ENCODE data around the gene UBASH3A.
A peak's percentile ranks its signal among the peaks of the same experiment; 100 is the strongest.

Gene UBASH3A

DNA sequence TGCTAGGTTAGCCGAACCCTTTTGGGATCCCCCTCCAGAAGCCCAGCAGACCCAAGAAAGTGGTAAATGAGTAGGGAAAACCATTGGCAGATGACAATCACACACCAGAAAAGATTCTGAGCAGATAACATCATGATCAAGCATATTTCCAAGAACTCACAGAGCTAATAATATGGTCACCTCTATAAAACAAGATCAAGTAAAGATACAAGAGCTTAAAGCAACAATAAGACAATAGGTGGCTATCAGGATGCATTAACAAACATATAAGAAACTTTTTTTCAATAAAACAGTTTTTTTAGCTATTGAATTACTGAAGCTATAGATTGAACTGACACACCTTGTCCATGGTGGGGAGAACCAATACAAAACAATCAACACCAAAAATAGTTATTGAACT is 29.0 kb downstream of the UBASH3A start:
- no peak for DNase-seq

DNA sequence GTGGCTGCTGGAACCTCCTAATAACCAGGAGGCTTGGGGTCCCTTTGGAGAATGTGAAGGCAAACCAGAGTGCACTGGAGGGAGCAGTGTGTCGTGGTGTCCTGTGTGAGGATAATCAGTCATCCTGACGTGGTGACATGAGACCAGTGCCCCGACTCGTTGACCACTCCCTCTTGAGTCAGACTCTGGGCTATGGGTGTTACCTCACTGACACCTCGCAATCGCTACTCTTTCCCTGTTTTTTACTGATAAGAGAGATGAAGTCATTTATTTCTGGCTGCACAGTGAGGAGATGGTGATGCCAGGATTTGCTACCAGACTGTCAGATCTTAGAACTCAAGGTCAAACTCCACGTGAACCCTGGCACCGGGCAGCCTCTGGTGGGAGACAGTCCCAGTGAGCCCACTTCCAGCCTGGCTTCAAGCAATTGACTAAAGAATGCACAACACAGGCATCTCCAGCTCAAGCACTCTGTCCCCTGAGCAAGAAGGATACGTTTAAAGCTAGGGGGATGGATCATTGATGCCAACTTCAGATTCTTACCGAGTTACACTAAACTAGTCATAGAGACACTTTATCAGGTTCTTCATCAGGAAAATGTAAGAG is 30.3 kb downstream of the UBASH3A start:
- no peak for DNase-seq

DNA sequence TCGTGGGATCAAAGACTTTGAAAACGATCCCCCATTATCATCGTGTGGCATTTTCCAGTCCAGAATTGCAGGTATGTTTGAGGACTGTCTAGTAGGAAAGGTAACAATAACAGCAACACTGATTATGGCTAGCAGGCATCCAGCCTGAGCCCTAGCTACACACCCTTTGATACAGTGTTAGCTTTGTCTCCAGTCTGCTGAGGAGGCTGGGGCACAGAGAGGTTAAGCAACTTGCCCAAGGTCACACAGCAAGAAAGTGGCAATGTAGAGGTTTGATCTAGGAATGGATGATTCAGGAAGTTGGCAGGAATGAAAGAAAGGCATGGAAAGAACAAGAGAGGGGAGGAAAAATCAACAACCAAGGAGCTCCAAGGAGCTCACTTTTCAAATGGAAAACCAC is 31.2 kb downstream of the UBASH3A start:
- DNase-seq, result no peak

DNA sequence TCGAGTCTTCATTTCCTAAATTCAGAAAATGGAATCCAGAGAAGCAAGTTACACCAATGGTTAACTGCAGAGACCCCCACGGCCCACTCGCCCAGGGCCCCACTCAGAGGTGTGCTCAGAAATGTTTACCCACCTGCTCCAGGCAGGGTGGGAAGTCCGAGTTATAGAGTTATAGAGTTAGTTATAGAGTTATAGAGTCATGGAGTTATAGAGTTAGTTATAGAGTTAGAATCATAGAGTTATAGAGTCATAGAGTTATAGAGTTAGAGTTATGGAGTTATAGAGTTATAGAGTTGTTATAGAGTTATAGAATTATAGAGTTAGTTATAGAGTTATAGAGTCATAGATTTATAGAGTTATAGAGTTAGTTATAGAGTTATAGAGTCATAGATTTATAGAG is 31.7 kb downstream of the UBASH3A start:
- DNase-seq, result no peak

- no peak for DNase-seq
Measured at GRCh38 chr21:42435833-42436232, 32.1 kb downstream of the UBASH3A start.

GRCh38 chr21:42436914-42437313 is 33.2 kb downstream of the UBASH3A start:
- DNase-seq, result no peak

DNA sequence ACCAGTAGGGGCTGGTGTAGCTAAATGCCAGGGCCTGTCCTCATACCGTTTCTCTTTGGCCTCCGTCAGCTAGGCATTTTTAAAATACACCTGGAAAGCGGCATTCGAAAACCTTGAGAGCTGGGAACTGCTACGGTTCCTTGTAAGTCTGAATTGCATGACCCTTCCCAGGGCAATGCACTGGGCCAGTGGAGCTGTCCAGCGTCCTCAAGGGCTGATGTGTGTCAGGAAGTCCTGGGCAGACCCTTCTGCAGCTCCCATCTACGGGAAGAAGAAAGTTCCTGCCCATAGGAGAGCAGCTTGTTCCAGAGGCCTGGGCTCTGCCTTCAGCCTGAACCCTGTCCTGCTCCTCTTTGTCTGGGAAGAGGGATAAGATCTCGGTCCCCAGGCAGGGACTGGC is 34.1 kb downstream of the UBASH3A start:
- no peak for DNase-seq

- no peak for DNase-seq
Measured at GRCh38 chr21:42438316-42439205, 34.9 kb downstream of the UBASH3A start.

DNA sequence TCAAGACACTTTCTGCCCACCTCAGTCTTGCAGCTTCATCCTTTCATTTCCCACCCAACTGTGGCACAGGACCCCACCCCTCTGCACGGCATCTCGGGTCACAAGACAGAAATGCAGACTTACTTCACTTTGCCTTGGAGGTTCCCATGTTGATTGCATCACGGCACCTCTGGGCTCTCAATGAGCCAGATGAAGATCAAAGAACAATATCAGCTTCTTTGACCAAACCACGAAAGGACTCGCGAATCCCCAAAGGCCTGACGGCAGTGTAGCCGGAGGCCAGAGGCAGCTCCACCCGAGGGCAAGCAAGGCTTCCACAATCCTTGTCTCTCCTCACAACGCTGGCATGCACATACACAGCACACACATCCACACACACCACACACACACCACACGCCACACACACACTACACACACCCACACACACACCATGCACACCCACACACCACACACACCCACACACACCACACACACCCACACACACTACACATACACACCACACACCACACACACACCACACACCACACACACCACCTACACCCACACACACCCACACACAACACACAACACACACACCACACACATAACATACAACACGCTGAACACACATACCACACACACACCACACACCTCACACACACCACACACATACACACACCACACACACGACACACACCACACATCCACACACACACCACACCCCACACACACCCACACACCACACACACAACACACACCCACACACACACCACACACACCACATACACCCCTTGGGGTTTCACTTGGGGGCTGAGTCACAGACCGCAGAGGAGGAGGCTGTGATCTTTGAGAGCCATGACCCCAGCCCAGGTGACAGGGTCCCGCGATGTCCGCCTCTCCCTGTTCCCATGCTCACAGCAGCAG is 35.8 kb downstream of the UBASH3A start:
- DNase-seq, result peak; percentile 39

DNA sequence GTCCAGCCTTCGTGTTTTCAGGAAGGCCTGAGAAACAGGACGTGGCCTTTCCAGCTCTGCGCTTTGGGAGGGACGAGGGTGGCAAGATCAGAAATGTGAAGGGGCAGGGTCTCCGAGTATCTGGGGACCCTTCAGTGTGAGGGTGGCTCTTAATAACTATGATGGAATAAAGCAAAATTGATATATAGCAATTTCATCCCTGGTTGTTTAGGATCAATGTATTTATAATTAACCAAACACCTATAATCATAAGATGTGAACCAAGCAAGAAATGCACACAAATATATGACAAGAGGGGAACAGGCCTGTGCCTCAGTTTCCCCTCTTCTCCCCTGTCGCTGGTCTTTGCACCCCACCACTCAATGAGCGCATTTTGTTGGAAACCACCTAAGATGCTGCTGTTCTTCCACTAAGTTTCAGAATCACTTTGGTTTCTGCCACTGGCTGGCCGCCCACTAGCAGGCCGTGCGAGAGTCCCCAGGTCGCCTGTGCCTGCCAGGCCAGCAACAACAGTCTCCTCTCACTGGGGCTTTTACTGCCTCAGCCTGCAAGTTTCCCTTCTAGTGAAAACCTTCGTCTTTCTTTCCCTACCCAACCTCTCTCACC is 36.6 kb downstream of the UBASH3A start:
- DNase-seq, result no peak

DNA sequence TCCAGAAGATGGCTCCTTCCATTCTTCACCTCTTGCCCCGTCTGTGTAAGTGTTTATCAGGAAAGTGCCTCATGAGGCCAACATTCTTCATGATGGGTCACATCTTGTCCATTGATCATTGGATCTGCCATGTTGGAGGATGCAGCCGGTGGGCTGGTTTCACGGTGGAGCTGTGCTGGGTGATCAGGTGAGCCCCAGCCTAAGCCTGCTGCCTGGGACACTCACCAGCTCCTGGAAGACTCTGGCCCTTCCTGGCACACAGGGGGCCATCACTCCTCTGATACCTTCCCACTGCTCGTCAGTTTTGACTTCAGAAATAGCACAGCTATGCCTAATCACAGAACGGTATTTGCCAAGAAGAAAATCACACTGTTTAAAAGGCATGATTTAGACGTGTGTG is 38.3 kb downstream of the UBASH3A start:
- no peak for DNase-seq

- no peak for DNase-seq
Measured at GRCh38 chr21:42443181-42443785, 39.6 kb downstream of the UBASH3A start.

GRCh38 chr21:42443876-42444744 is 40.4 kb downstream of the UBASH3A start:
- no peak for DNase-seq

- DNase-seq, result no peak
Measured at GRCh38 chr21:42444745-42445059, 41.0 kb downstream of the UBASH3A start.

DNA sequence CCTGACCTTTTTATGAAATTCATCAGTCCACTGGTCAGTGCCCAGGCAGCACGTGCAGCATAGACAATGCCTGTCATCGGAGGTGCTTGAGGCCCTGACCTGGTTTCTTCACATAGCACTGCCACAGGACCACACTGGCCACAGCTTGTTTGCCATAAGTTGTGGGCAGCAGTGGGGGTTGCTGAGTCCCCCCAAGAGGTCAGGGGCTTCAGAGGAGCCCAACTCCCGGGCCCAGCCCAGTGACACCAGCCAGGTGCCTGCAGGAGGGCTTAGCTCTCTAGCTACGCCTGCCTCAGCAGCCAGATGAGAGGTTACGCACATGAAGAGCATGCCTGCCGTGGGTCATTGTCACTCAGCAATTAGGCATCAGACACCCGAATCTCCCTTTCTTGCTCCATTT is 41.6 kb downstream of the UBASH3A start:
- DNase-seq, result no peak

DNA sequence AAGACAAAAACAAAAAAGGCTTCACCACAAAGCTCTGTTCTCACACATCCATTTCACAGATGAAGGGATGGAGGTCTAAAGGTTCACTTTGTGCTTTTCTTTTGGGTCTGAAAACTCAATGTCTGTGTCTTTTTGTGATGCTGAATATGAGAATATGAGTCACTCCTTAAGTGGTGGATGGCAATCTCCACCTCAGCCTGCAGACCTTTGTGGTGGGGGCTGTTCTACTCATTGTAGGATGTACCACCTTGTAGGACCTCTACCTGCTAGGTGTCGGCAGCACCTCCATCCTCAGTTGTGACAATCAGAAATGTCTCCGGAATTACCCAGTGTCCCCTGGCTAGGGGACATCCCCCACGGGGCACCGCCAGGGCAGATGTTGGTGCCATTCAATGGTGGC is 42.8 kb downstream of the UBASH3A start:
- no peak for DNase-seq

GRCh38 chr21:42447182-42447581 is 43.5 kb downstream of the UBASH3A start:
- no peak for DNase-seq

DNA sequence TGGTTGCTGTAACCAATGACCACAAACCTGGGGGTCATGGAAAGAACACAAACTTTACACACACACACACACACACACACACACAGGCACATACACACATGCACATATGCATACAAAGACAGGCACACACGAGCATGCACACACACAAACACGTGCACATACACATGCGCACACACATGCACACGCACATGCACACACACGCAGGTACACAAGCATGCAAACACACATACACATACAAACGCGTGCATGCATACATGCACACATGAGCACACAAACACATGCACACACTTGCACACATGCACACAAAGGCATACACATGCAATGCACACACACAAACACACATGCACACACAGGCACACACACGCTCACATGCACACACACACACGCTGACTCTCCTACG is 44.0 kb downstream of the UBASH3A start:
- DNase-seq, result no peak

GRCh38 chr21:42448686-42449085 is 45.0 kb downstream of the UBASH3A start:
- DNase-seq, result no peak

DNA sequence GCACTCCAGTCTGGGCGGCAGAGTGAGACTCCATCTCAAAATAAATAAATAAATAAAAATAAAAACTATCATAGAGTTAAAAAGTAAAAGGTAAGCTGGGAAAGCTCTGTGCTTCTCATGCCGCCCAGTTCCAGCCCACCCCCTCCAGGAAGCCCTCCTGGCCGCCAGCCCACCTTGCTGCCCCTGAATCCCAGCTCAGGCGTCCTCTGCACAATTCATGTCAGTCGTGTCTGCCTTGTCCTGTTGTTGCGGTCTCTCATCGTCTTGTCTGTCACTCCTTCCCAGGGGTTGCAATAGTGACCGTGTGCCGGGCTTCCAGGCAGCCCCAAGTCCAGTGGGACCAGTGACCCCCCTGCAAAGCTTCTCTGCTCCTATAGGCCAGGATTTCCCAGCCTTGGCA is 48.2 kb downstream of the UBASH3A start:
- no peak for DNase-seq

DNA sequence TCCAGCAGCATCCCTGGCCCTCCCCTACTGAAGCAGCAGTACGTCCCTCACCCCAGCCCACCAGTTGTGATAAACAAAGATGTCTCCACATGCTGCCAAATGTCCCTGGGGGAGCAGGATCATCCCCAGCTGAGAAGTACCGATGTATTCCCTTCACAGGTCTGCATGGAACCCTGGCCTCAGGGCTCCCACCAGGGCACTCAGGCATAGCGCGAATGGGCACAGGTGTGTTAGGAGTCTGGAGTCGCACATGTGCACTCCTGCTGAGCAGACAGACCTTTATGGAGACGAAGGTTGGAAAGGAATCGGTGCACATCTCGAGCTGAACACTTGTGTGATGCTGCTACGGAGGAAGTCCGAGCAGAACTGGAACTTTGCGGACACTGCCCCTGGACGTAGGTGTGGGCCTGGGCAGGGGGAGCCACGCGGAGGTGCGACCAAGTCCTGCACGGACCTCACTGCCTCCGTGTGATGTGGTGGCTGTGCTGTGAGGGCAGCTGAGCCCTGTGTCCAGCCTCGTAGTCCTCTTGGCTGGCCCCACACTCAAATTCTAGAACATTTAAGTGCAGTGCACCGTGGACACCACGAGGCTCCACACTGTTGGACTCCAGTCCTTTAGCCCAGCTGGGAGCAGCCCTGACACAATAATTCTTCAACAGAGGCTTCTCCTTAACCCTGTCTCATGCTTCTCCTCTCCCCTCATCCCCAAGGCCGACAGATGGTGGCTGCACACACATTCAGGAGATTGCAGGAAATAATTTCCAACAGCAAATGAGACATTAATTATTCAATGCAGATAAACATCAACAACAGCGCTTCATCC is 48.9 kb downstream of the UBASH3A start:
- no peak for DNase-seq

Data from CD4-positive, alpha-beta T cell treated with Interleukin-10 for 1 hour (primary cell).